GM18861 (cell line): ENCODE results near the gene MTCH1.

Experiments used
- ATAC-seq: cut with Tn5 transposase; IDR thresholded peaks from one replicate; pipeline ENCODE4 v1.9.1; 2021; ENCODE audit not compliant: unreplicated experiment

MTCH1 gene

GRCh38 chr6:36973190-36973589 lies 12.8 kb downstream of the MTCH1 start:
- no peak for ATAC-seq

- no peak for ATAC-seq
Measured at GRCh38 chr6:36971921-36972673, 13.9 kb downstream of the MTCH1 start.

GRCh38 chr6:36970892-36971842 lies 14.8 kb downstream of the MTCH1 start:
- no peak for ATAC-seq

- ATAC-seq, result no peak
Measured at GRCh38 chr6:36969988-36970891, 15.8 kb downstream of the MTCH1 start.

GRCh38 chr6:36969240-36969691 lies 16.7 kb downstream of the MTCH1 start:
- no peak for ATAC-seq

GRCh38 chr6:36968266-36968977 lies 17.6 kb downstream of the MTCH1 start:
- ATAC-seq, result no peak

DNA sequence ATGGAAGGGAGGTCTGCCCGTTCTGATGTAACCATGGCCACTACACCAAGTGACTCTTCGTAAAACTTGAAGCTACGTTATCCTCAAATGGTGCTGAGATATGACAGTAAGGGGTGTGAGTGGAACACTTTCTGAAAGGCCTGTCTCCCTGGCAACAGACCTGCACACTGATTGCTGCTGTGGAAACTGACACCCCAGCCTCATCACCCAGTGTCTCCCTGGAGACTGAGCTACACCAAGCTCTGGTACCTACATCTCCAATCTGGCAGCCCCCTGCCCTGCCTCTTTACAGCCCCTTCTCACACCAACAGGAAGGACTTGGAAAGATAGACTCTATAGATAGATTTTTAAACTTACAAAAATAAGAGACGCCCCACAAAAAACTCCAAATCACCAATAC lies 18.2 kb downstream of the MTCH1 start:
- no peak for ATAC-seq

DNA sequence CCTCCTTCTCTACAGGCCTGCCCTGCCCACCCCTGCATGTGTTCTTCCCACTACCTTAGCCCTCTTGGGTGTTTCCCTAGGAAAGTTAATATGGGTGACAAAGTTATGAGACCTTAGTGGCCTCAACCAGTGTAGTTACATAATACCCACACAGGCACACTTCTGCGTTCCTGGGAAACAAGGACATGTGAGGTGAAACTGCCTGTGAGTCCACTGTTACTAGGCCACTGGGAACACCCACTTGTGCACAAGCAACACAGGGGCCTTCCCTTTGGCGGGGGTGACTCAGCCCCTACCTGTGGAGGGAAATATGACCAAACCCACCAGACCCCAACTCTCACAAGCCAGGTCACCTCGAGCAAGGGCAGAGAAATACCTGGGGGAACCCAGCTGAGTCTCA lies 18.7 kb downstream of the MTCH1 start:
- ATAC-seq, result no peak

GRCh38 chr6:36964908-36965307 lies 21.1 kb downstream of the MTCH1 start:
- ATAC-seq, result no peak

GRCh38 chr6:36964349-36964748 lies 21.6 kb downstream of the MTCH1 start:
- ATAC-seq, result no peak

GRCh38 chr6:36963451-36964290 lies 22.3 kb downstream of the MTCH1 start:
- no peak for ATAC-seq

GRCh38 chr6:36962874-36963273 lies 23.1 kb downstream of the MTCH1 start:
- ATAC-seq, result no peak

DNA sequence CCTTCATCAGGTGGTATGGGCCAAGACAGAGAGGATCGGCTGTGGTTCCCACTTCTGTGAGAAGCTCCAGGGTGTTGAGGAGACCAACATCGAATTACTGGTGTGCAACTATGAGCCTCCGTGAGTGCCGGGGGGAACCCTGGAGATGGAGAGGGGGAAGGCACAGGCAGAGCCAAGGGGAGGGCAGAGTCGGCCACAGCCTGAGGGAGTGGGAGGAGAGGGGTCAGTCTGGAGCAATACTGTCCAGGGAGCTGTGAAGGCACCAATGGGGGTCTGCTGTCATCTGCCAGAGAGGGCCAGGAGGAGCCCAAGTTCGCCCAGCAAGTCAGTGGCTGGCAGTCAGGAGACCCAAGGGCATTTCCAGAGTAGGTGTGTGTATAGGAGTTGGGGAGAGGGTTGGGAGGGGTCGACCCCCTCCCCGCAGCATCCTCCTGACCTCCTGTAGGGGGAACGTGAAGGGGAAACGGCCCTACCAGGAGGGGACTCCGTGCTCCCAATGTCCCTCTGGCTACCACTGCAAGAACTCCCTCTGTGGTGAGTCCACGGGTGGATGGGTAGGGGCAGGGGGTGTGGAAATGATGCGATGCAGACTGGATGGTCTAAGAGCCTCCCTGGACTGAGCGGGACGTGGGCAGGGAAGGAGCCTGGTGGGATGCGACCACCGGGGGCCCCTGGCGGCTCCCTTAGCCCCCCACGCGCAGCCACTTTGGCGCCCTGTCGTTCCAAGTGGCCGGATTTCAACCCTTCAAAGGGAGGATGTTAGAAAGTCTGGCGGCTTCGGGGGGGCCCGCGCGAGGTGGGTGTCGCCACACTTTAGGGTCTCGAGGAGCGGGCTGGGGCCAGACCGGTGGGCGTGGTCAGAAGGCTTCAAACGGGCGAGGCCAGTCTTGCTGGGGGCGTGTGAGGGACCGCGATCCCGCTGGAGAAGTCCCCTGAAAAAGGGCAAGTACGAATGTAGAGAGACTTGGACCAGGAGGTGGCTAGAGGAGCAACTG lies 24.3 kb downstream of the MTCH1 start:
- no peak for ATAC-seq

DNA sequence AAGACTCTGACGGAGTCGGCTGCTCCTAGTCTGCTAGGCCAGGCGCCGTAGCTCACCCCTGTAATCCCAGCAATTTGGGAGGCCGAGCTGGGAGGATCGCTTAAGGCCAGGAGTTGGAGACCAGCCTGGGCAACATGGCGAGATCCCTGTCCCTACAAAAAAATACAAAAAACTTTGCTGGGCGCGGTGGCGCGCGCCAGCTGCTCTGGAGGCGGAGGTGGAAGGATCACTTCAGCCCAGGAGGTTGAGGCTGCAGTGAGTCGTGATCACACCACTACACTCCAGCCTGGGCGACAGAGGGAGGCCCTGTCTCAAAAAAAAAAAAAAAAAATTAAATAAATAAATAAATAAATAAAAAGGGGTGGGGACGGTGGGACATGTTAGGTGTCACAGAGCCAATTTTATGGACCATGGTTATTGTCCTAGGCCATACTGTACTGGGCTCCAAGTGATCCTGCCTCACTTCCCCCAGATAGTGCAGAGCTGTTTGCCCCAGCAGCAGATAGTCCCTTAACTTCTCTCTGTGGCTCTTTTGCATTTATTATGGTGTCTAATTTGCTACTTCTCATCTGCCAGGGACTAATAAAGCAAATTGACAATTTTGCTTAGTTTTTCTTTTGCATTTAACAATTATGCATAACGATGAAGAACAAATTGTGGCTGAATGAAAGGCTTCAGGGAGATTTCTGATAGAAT lies 26.3 kb downstream of the MTCH1 start:
- ATAC-seq, result no peak

DNA sequence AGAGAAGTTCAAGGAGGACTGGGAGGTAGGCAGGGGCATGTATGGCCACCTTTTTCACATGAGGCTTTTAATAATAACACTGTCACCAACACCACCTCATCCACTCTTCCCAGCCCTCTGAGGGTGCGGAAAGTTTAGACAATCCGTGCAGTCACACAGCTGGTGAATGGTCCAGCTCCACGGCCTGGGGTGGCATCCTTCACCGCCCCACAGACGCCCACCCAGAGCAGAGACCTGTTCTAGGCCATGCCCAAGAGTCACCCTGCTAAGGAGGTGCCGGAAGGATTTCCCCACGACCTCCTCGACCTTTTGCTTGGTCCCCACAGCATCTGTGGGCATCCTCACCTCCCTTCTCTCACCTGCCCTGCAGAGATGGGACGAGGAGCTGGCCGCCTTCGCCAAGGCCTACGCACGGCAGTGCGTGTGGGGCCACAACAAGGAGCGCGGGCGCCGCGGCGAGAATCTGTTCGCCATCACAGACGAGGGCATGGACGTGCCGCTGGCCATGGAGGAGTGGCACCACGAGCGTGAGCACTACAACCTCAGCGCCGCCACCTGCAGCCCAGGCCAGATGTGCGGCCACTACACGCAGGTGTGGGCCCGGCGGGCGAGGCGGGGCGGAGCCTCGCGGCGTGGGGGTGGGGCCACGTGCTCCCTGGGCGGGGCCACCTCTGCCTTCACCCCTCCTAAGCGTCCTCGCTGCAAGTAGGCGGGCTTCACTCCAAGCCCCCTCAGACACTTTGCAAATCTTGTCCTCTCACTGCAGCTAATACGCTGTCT lies 27.0 kb downstream of the MTCH1 start:
- no peak for ATAC-seq

GRCh38 chr6:36957773-36958271 lies 28.2 kb downstream of the MTCH1 start:
- ATAC-seq, result no peak

DNA sequence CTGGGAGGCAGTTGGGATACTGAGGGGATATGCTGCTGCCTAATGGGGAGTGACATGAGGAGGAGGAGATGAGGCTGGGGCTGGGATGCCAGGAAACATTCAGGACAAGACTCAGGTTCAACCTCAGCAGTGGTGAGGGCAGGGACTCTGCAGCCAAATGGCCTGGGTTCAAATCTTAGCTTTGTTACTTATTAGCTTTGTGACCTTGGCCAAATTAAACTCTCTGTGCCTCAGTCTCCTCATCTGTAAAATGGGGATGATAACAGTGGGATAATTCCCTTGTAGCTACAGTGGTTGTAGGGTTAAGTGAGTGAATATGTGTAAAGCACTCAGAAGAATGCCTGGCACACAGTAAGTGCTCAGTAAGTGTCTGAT lies 29.6 kb downstream of the MTCH1 start:
- ATAC-seq, result no peak
